ENCODE results near the gene ZNF821. TPM values are rescaled to one million over a fixed set of nuclear protein-coding genes. Genes with fewer than 3 reads are reported as not detected.

ZNF821 gene
- total and polyA plus RNA-seq, 10 of the 15 experiments (the other 5 are each of a cell fraction or from before 2014, with no cell fraction given) = 0.82 to 9.9 (median 6.8) TPM

DNA sequence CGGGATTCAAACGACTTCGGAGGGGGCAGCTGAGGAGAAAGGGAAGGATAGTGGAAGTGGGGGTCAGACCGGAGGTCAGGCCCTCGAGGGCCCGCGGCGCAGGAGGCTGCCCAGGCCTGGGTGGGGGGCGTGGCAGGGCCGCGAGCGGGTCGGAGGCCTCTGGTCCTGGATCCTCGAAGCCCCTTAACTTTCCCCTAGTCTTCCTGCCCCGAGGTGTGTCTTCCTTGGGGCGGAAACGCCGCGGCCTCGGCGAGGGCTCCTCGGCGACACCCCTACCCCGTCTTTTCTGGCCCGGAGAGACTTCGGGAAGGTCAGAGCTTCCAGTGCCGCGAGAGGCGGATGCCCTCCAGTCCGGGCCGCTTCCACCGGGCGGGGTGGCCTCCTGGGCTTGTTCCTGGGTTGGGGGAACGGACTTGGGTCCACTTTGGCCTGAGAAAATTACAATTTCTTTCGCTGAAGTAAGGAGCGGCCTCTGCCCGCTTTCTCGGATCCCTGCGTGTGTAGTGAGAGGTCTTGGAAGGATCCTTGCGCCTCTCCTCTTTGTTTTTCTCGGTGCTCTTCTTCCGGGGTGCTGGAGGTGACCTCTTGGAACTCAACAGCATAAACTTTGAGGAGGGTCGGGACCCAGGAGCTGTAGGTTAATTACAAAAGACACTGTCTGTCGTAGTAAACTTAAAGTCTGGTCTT, 11.8 kb upstream of the ZNF821 start (continued):
- TF ChIP-seq REST (IDR thresholded peaks at IDR 0.05; ENCODE audit: low read depth, low read length) (0 out of 2 replicates have a peak, but pooled peaks have one; percentile 6), SPI1 (IDR thresholded peaks at IDR 0.05; ENCODE audit: borderline replicate concordance, insufficient read depth, low read depth, low read length) (no peak), ASH2L (IDR thresholded peaks at IDR 0.05; ENCODE audit: borderline replicate concordance, low read depth) (0 out of 2 replicates have a peak, but pooled peaks have one; percentile 5), TAF1 (IDR thresholded peaks at IDR 0.05; ENCODE audit: borderline replicate concordance, low read depth, low read length) (0 out of 2 replicates have a peak, but pooled peaks have one; percentile 19), IRF4 (IDR thresholded peaks at IDR 0.05; ENCODE audit: low read depth, low read length) (no peak), CHD2 (IDR thresholded peaks at IDR 0.05; ENCODE audit: borderline replicate concordance, low read depth, low read length) (0 out of 2 replicates have a peak, but pooled peaks have one; percentile 15)

All from GM12878 (cell line).